Measurements from ENCODE around the gene CDKL1.

Gene CDKL1

DNA sequence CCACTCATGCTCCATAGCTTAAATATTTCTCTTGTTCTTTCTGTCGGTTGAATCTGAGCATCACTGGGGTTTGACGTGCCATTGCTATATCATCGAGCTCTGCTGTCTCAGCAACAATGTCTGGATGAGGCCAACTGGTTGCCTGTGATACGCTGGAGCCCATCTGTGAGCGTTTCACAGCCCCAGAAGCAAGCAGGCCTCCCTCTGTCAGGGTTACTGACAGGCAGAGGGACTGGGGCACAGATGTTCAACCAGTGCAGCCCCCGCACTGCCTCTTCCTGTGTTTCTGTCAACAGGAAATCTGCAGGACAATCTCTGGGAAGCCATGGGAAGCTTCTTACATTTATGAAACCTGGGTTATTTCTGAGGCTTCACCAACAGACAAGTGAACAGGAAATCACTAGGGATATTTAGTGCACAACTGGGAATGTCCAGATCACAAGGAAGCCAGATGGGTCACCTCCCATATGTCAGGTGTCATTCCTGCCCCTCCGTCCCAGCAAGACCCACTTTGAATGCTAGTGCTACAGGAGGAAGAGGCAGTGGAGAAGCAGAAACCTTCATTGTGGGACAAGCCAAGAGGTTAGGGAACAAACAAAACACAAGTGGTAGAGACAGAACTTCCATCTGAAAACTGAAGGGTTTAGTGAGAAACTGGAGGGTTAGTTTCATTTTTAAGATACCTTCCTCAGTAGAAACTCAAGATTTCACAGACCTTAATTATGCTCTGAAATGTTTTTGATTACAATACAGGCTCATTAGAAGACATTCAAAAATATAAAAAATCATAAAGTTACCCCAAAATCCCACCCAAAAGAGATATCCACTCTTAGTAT, 60.5 kb downstream of the CDKL1 start:
- Histone ChIP-seq H4K8ac (ENCODE audit: low read length) (peak overlapping the region; percentile 85), H3K4me3 (ENCODE audit: insufficient read depth in 1 of 2, low read depth in 1 of 2, low read length in 2 of 2) (peak overlapping the region in 1 of 2 experiments; percentile 9), H3K27ac (ENCODE audit: low read length, poor library complexity, severe bottlenecking) (peak overlapping the region; percentile 59), H3K4me1 (ENCODE audit: control insufficient read depth, insufficient read depth, low read depth, low read length) (peaks cover 6% of the 10 kb centered on the region), H4K91ac (ENCODE audit: low read length) (peak overlapping the region; percentile 75), H3K27me3 (ENCODE audit: control insufficient read depth in 1 of 2, insufficient read depth in 1 of 2, low read length in 2 of 2) (no peaks in the 10 kb centered on the region), H2BK120ac (ENCODE audit: low read depth, low read length) (peak overlapping the region; percentile 76), H3K9ac (ENCODE audit: low read length) (peak overlapping the region; percentile 3), H3K36me3 (ENCODE audit: control insufficient read depth in 1 of 2, insufficient read depth in 2 of 2, low read depth in 1 of 2, low read length in 2 of 2) (peaks cover 3 to 15% of the 10 kb centered on the region in 2 experiments), H3K4me2 (ENCODE audit: low read length, poor library complexity, severe bottlenecking) (no peak overlapping the region), H3K23ac (ENCODE audit: low read length in 2 of 2) (no peak overlapping the region), H2BK12ac (ENCODE audit: low read length in 2 of 2) (peak overlapping the region; percentile 2 to 33), H3K79me1 (replicated peaks; ENCODE audit: low read length, poor library complexity, severe bottlenecking) (no peaks in the 10 kb centered on the region), H3K4ac (ENCODE audit: low read depth in 1 of 2, low read length in 2 of 2) (peak overlapping the region; percentile 52 to 66), H3K9me3 (ENCODE audit: control insufficient read depth, low read length) (no peaks in the 10 kb centered on the region), H2AFZ (ENCODE audit: low read depth, low read length) (no peak overlapping the region), H3K14ac (ENCODE audit: low read length in 2 of 2) (peak overlapping the region in 1 of 2 experiments; percentile 22), H3K18ac (ENCODE audit: low read depth in 1 of 2, low read length in 2 of 2) (peak overlapping the region; percentile 78 to 82), H2AK5ac (ENCODE audit: low read length, severe bottlenecking) (peak overlapping the region; percentile 37), H2BK15ac (ENCODE audit: low read depth, poor library complexity, severe bottlenecking) (peak overlapping the region; percentile 13), H2BK5ac (ENCODE audit: low read depth, low read length, poor library complexity, severe bottlenecking) (no peak overlapping the region)
- WGBS: 5% methylated on average over 7 of the region's 7 CpGs
- peak; percentile 60 for DNase-seq

DNA sequence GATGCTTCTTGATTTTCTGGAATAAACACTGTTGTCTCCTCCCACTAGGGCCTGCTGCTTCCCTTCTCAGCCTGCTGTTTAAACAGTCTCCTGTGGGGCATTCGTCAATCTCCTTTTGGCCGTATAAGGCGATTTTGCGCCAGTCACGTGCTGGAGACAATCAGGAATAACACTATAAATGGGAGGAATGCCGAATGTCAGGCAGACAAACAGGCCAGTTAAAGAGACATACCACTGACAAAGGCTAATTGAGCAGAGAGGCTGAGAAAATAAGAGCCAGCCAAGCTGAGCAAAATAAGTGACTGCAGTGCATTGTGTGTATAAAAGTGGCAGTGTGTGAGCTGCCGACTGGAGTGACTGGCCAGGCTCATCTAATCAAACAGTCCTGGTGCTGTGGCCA, 61.3 kb downstream of the CDKL1 start:
- Histone ChIP-seq H2AK5ac (ENCODE audit: low read length, severe bottlenecking) (peak overlapping the region; percentile 7), H2BK5ac (ENCODE audit: low read depth, low read length, poor library complexity, severe bottlenecking) (no peak overlapping the region), H3K36me3 (ENCODE audit: control insufficient read depth in 1 of 2, insufficient read depth in 2 of 2, low read depth in 1 of 2, low read length in 2 of 2) (peaks cover 3 to 19% of the 10 kb centered on the region in 2 experiments), H3K27me3 (ENCODE audit: control insufficient read depth in 1 of 2, insufficient read depth in 1 of 2, low read length in 2 of 2) (no peaks in the 10 kb centered on the region), H3K27ac (ENCODE audit: low read length, poor library complexity, severe bottlenecking) (peak overlapping the region; percentile 59), H3K4me3 (ENCODE audit: insufficient read depth in 1 of 2, low read depth in 1 of 2, low read length in 2 of 2) (no peak overlapping the region), H3K14ac (ENCODE audit: low read length in 2 of 2) (no peak overlapping the region), H3K4me1 (ENCODE audit: control insufficient read depth, insufficient read depth, low read depth, low read length) (peaks cover 6% of the 10 kb centered on the region), H3K9ac (ENCODE audit: low read length) (peak overlapping the region; percentile 3), H2BK12ac (ENCODE audit: low read length in 2 of 2) (peak overlapping the region; percentile 9 to 87), H2AFZ (ENCODE audit: low read depth, low read length) (peak overlapping the region; percentile 77), H3K23ac (ENCODE audit: low read length in 2 of 2) (peak overlapping the region in 1 of 2 experiments; percentile 25), H3K4me2 (ENCODE audit: low read length, poor library complexity, severe bottlenecking) (no peak overlapping the region), H4K8ac (ENCODE audit: low read length) (peak overlapping the region; percentile 54), H2BK15ac (ENCODE audit: low read depth, poor library complexity, severe bottlenecking) (no peak overlapping the region), H3K9me3 (ENCODE audit: control insufficient read depth, low read length) (no peaks in the 10 kb centered on the region), H4K91ac (ENCODE audit: low read length) (no peak overlapping the region), H3K18ac (ENCODE audit: low read depth in 1 of 2, low read length in 2 of 2) (peak overlapping the region; percentile 14 to 94), H3K4ac (ENCODE audit: low read depth in 1 of 2, low read length in 2 of 2) (peak overlapping the region in 1 of 2 experiments; percentile 86), H3K79me1 (replicated peaks; ENCODE audit: low read length, poor library complexity, severe bottlenecking) (no peaks in the 10 kb centered on the region), H2BK120ac (ENCODE audit: low read depth, low read length) (peak overlapping the region; percentile 6)
- DNase-seq: peak; percentile 75
- 16% methylated on average over 6 of the region's 7 CpGs for WGBS

DNA sequence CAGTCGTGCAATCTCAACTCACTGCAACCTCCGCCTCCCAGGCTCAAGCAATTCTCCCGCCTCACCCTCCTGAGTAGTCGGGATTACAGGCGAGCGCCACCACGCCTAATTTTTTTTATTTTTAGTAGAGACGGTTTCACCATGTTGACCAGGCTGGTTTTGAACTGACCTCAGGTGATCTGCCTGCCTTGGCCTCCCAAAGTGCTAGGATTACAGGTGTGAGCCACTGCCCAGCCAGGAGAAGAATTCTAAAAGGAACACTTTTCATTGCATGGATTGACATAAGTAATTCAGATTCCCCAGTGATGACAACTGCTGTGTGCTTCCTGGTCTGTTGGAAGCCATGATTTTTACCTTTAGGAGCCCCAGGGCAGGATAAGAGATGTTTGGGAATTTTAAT, 62.5 kb downstream of the CDKL1 start:
- H2BK5ac ChIP-seq (ENCODE audit: low read depth, low read length, poor library complexity, severe bottlenecking): no peak overlapping the region
- H3K27ac ChIP-seq (ENCODE audit: low read length, poor library complexity, severe bottlenecking): no peak overlapping the region
- no peak overlapping the region for H2AFZ ChIP-seq (ENCODE audit: low read depth, low read length)
- no peak overlapping the region for H4K91ac ChIP-seq (ENCODE audit: low read length)
- H3K4me1 ChIP-seq (ENCODE audit: control insufficient read depth, insufficient read depth, low read depth, low read length): peaks cover 6% of the 10 kb centered on the region
- H2BK120ac ChIP-seq (ENCODE audit: low read depth, low read length): no peak overlapping the region
- no peak overlapping the region for H2AK5ac ChIP-seq (ENCODE audit: low read length, severe bottlenecking)
- H3K4me3 ChIP-seq (ENCODE audit: insufficient read depth in 1 of 2, low read depth in 1 of 2, low read length in 2 of 2): no peak overlapping the region
- no peak overlapping the region for H3K14ac ChIP-seq (ENCODE audit: low read length in 2 of 2)
- H4K8ac ChIP-seq (ENCODE audit: low read length): no peak overlapping the region
- H2BK12ac ChIP-seq (ENCODE audit: low read length in 2 of 2): no peak overlapping the region
- WGBS: 96% methylated on average over 8 of the region's 8 CpGs
- H3K79me1 ChIP-seq (replicated peaks; ENCODE audit: low read length, poor library complexity, severe bottlenecking): no peaks in the 10 kb centered on the region
- H3K9me3 ChIP-seq (ENCODE audit: control insufficient read depth, low read length): no peaks in the 10 kb centered on the region
- H3K9ac ChIP-seq (ENCODE audit: low read length): no peak overlapping the region
- H3K36me3 ChIP-seq (ENCODE audit: control insufficient read depth in 1 of 2, insufficient read depth in 2 of 2, low read depth in 1 of 2, low read length in 2 of 2): peaks cover 3 to 28% of the 10 kb centered on the region in 2 experiments
- no peak overlapping the region for H3K18ac ChIP-seq (ENCODE audit: low read depth in 1 of 2, low read length in 2 of 2)
- H3K23ac ChIP-seq (ENCODE audit: low read length in 2 of 2): no peak overlapping the region
- no peak overlapping the region for H2BK15ac ChIP-seq (ENCODE audit: low read depth, poor library complexity, severe bottlenecking)
- DNase-seq: no peak
- no peak overlapping the region for H3K4me2 ChIP-seq (ENCODE audit: low read length, poor library complexity, severe bottlenecking)
- no peaks in the 10 kb centered on the region for H3K27me3 ChIP-seq (ENCODE audit: control insufficient read depth in 1 of 2, insufficient read depth in 1 of 2, low read length in 2 of 2)
- H3K4ac ChIP-seq (ENCODE audit: low read depth in 1 of 2, low read length in 2 of 2): no peak overlapping the region

DNA sequence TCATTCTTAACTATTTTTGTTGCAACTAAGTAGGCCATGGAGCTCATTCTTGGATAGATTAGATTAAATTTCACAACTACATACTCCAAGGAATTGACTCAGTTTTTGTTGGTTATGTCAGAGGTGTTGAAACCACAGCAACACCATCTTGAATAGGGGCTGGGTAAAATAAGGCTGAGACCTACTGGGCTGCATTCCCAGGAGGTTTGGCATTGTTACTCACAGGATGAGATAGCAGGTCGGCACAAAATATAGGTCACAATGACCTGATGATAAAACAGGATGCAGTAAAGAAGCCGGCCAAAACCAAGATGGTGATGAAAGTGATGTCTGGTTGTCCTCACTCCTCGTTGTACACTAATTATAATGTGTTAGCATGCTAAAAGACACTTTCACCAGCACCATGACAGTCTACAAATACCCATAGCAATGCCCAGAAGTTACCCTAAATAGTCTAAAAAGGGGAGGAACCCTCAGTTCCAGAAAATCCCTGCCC, 63.6 kb downstream of the CDKL1 start:
- WGBS: 69% methylated on average over 3 of the region's 3 CpGs
- Histone ChIP-seq H3K9me3 (ENCODE audit: control insufficient read depth, low read length) (no peaks in the 10 kb centered on the region), H2BK5ac (ENCODE audit: low read depth, low read length, poor library complexity, severe bottlenecking) (no peak overlapping the region), H3K79me1 (replicated peaks; ENCODE audit: low read length, poor library complexity, severe bottlenecking) (no peaks in the 10 kb centered on the region), H4K91ac (ENCODE audit: low read length) (no peak overlapping the region), H2AFZ (ENCODE audit: low read depth, low read length) (no peak overlapping the region), H3K27ac (ENCODE audit: low read length, poor library complexity, severe bottlenecking) (no peak overlapping the region), H2BK15ac (ENCODE audit: low read depth, poor library complexity, severe bottlenecking) (no peak overlapping the region), H3K4me1 (ENCODE audit: control insufficient read depth, insufficient read depth, low read depth, low read length) (peaks cover 6% of the 10 kb centered on the region), H2BK120ac (ENCODE audit: low read depth, low read length) (no peak overlapping the region), H4K8ac (ENCODE audit: low read length) (no peak overlapping the region), H3K36me3 (ENCODE audit: control insufficient read depth in 1 of 2, insufficient read depth in 2 of 2, low read depth in 1 of 2, low read length in 2 of 2) (peaks cover 0 to 27% of the 10 kb centered on the region in 2 experiments), H2BK12ac (ENCODE audit: low read length in 2 of 2) (no peak overlapping the region), H3K27me3 (ENCODE audit: control insufficient read depth in 1 of 2, insufficient read depth in 1 of 2, low read length in 2 of 2) (no peaks in the 10 kb centered on the region), H3K23ac (ENCODE audit: low read length in 2 of 2) (no peak overlapping the region), H3K14ac (ENCODE audit: low read length in 2 of 2) (no peak overlapping the region), H3K4me2 (ENCODE audit: low read length, poor library complexity, severe bottlenecking) (no peak overlapping the region), H3K4me3 (ENCODE audit: insufficient read depth in 1 of 2, low read depth in 1 of 2, low read length in 2 of 2) (peak overlapping the region in 1 of 2 experiments; percentile 12), H2AK5ac (ENCODE audit: low read length, severe bottlenecking) (no peak overlapping the region), H3K4ac (ENCODE audit: low read depth in 1 of 2, low read length in 2 of 2) (no peak overlapping the region), H3K9ac (ENCODE audit: low read length) (no peak overlapping the region), H3K18ac (ENCODE audit: low read depth in 1 of 2, low read length in 2 of 2) (no peak overlapping the region)
- DNase-seq: peak; percentile 45
